GM18498 (cell line): ENCODE data around the gene ZNF556.

Experiments used
- ATAC-seq: cut with Tn5 transposase; IDR thresholded peaks from one replicate; pipeline ENCODE4 v1.9.1; 2021; ENCODE audit warnings: mild to moderate bottlenecking, moderate library complexity; ENCODE audit not compliant: unreplicated experiment

The ZNF556 gene

DNA sequence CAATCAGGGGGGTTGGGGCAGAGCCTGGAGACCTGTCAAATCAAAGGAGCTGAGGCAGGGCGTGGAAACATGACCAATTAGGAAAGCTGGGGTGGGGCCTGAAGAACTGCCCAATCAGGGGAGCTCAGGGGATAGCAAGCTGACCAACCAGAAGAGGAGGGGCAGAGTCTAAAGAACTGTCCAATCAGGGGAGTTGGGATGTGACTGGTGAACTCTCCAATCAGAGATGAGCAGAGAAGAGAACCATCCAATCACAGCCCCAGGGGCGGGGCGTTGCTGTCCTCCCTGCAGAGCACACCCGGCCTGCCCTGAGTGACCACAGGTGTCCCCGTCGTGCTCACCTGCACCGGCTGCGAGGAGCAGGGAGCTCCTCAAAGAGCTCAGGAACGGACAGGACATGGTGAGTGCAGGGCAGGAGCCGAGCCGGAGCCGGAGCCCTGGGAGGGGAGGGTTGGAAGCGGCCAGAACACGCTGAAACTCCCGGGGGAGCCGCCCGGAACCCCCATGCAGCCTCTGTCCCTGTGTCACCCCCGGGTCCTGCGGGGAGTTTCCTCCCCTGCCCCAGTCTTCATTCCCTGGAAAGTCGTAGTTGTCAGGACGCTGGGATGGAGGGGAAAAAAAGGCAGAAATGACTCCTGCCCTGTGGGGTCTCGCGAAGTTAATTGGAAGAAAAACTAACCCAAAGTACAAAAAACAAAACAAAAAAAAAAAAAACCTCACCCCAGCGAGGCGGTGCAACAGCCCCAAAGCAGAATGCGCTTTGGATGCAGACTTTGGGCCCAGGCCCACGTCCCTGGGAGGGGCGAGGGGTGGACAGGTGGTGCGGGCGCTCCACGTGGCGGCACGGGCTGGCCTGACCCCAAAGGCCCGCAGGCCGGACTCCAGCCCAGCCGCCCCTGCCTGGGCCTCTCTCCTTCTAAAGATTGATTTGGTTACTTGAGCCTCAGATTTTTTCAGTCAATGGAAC, at the start of gene ZNF556:
Gene ZNF556, plus strand, starts transcription at position 311 of the 967 bp plus-strand sequence. Its CDS starts 87 bp downstream, at position 398.
- ATAC-seq: no peak

GRCh38 chr19:2819540-2820111, 47.5 kb upstream of the ZNF556 start, which contains the start of gene ZNF554:
Gene ZNF554, plus strand, starts transcription at chr19:2819868. Its CDS starts 204 bp downstream, at chr19:2820072.
- peak; percentile 88 for ATAC-seq

GRCh38 chr19:2820112-2820702, 46.9 kb upstream of the ZNF556 start:
- peak; percentile 28 for ATAC-seq

DNA sequence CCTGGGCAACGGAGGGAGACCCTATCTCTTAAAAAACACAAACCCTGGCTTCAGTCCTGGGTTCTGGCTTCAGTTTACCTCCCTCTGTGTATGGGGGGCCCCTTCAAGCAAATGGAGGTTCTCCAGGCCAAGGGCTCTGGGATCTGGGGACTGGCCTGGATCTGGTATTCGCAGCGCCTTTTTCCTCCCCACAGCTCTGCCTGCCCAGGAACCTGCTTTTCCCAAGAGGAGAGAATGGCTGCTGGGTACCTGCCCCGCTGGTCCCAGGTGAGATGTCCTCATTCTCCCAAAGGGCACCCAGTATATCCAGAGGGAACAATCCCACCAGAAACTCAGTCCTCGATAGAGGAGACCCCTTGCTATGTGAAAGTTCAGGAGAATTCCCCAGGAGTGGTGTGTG, 44.3 kb upstream of the ZNF556 start:
- no peak for ATAC-seq

DNA sequence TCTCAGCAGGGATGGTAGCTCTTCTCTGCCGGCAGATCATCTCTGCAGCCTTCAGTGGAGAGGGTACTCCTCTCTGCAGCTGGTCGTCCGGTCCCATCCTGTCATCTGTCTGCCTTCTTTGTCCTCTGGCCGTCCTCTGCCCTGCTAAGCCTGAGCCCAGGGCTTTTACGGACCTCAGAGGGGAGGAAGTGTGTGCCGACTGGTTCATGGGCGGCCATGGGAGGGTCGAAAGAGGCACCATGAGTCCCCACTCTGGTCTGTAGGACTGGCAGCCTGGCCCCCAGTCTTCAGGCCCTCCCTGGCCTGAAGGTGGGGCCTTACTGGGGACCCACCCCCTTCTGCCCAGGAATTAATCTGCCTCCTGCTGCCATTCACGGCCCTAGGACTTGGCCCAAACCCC, 43.5 kb upstream of the ZNF556 start:
- no peak for ATAC-seq

GRCh38 chr19:2824129-2824528, 43.0 kb upstream of the ZNF556 start:
- ATAC-seq: no peak

DNA sequence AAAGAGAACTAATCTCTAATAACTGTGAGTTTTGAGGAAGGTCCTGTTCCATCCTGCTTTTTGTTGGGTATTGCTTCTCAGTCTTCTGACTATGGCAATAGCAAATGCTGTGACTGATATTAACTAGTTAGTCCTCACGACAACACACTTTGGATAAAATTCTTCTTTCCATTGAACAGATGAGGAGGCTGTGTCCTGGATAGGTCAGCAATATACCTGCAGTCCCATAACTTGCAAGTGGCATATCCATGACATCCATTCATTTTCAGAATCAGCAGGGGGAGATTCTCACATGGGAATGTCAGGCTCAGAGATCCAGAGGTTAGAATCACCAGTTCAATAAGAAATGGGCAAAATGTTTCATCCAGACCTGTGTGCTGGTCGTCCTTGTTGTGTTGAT, 40.1 kb upstream of the ZNF556 start:
- ATAC-seq: no peak

GRCh38 chr19:2827840-2828489, 39.2 kb upstream of the ZNF556 start:
- ATAC-seq: no peak

- no peak for ATAC-seq
Observed at GRCh38 chr19:2834294-2834871, 32.8 kb upstream of the ZNF556 start.

DNA sequence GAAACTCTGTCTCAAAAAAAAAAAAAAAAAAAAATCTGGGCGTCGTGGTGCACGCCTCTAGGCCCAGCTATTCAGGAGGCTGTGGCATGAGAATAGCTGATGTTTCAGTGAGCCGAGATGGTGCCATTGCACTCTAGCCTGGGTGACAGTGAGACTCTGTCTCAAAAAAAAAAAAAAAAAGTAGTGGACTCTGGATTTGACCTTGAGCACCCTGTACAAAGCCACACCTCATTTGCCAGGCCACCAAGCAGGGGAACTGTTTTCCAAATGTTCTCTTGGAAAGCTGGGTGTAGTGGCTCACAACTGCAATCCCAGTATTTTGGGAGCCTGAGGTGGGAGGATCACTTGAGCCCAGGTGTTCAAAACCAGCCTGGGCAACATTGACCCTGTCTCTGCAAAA, 29.7 kb upstream of the ZNF556 start:
- ATAC-seq: no peak

DNA sequence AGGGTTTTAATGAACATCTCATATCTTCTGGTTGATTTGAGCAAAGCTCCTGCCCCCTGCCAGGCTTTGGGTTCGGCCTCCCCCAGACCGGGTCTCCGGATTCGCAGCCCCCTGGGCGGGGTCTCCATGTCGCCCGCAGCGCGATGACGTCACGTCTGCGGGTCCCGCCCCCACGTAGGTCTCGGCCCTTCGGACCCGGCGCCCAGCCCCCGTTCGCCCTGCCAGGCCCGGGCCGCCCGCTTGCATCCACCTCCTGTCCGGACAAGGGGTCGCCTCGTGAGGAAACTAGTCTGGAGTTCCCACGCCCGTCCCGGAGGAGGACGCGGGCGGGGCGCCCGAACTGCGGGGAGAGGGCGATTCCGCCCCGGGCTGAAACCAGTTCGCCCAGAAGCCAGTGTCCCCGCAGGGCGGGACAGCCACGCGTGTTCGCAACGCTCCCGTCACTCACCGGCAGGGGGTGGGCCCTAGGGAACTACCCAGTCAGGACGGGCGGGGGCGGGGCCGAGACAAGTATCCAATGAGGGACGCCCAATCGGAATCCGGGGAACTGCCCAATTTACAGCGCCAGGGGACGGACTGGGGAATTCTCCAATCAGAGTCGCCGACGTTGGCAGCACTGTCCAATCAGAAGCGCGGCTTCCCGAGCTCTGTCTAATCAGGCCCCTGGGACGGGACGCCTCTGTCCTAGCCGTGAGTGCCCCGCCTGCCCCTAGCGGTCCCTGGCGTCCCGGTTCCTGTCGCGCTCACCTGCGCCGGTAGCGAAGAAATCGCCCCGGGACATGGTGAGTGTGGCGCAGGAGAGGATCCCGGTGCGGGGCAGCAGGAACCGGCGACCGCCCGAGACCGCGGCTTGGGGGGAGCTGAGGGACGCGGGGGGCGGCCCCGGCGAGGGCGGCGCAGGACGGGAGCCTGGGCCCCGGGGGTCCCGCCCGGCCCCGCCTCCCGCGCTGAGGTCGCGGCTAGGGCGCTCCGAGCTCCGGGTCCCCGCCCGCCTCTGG, 26.0 kb upstream of the ZNF556 start, which contains the start of gene ZNF555:
Gene ZNF555, plus strand, starts transcription at position 682 of the 998 bp plus-strand sequence. Its CDS starts 98 bp downstream, at position 780.
- peak; percentile 89 for ATAC-seq

- ATAC-seq: peak; percentile 13
Observed at GRCh38 chr19:2841855-2842574, 25.1 kb upstream of the ZNF556 start.

DNA sequence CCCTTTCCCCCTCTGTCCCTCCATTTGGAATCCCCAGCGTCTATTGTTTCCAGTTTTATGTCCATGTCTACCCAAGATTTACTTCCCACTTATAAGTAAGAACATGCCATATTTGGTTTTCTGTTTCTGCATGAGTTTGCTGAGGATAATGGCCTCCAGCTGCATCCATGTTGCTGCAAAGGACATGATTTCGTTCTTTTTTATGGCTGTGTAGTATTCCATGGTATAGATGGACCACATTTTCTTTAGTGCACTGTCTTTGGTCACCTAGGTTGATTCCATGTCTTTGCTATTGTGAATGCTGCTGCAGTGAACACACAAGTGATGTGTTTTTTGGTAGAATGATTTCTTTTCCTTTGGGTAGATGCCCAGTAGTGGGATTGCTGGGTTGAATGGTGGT, 22.0 kb upstream of the ZNF556 start:
- ATAC-seq: no peak

DNA sequence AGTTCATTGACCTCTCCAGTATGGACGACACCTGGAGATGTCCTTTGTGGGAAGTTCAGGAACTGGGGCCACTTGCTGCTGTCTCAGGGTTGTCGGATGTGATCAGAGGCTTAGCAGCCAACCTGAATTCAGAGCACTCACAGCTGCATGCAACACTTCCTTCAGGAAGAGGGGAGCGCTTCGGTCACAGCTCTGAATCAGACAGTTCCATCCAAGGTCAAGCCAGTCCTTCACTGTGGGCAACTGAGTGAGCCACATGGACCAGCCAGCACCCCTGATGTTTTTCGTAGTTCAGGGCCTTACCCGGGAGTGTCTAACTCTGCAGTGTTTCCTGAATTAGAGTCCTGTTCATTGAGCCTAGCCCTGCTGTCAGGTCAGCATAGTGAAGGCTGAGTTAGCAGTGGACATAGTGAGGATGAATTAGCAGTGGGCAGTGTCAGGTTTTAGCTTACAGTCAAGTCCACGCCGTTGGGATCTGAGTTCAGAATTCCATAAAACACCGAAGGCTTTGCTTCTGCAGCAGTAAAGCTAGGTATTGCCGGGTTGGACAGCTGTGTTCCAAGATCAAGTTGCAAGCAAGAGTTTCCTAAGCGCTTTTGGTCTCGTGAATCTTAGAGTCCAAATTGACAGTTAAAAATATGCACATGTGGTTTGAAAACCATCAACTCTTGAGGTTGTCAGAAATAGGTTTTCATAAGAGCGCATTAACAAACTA, 20.8 kb upstream of the ZNF556 start:
- ATAC-seq: no peak

- no peak for ATAC-seq
Observed at GRCh38 chr19:2847507-2847906, 19.6 kb upstream of the ZNF556 start.

DNA sequence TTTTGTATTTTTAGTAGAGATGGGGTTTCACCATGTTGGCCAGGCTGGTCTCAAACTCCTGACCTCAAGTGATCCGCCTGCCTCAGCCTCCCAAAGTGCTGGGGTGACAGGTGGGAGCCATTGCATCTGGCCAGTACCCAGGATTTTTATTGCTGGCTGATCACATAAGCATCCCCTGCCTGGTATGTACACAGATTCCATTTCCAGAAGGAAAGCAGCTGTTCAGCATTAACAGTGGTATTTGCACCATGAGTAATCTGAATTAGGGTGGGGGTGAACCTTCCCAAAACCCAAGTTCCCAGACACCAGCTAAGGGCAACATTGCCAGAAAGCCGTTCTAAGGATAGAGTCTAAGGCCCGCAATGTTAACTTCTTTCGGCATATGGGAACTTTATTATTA, 18.5 kb upstream of the ZNF556 start:
- no peak for ATAC-seq

- no peak for ATAC-seq
Observed at GRCh38 chr19:2850256-2850925, 16.7 kb upstream of the ZNF556 start.

DNA sequence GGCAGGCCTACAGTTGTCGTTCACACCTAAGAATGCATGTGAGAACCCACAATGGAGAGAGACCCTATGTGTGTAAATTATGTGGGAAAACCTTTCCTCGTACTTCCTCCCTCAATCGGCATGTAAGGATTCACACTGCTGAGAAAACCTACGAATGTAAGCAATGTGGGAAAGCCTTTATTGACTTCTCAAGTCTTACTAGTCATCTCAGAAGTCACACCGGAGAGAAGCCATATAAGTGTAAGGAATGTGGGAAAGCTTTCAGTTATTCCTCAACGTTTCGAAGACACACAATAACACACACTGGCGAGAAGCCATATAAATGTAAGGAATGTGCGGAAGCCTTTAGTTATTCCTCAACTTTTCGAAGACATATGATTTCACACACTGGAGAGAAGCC, 14.5 kb upstream of the ZNF556 start:
- ATAC-seq: no peak
